ENCODE measurements around the gene RUNDC1.

DNA sequence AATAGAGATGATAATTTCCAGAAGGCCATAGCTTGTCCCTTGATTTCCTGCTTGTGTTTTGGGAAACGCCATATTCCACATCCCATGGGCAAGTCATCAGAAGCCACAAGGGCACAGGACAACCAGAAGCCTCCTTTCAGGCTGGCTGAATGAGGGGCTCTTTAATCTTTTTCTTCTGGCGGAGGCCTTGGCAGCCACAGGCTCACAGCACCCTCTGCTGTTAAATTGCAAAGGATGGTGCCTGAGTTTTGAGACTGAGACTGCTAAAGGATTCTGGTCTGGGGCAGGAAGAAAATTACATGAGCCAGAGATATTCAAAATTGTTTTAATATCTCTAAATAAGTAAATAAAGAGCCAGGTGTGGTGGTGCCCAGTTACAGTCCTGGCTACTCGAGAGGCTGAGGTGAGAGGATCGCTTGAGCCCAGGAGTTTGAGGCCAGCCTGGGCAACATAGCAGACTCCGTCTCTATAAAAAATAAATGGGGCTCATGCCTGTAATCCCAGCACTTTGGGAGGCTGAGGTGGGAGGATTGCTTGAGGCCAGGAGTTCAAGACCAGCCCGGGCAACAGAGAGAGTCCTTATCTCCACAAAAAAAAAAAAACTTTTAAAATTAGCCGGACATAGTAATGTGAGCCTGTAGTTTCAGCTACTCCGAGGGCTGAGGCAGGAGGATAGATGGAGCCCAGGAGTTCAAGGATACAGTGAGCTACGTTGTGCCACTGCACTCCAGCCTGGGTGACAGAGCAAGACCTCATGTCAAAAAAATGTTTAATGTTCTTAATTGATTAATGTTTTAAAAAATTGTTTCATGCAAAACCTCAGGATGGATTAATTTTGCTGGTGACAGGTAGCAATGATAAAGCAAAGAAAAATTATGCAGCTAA is 42.4 kb upstream of the RUNDC1 start:
- TF ChIP-seq EZH2 (IDR thresholded peaks at IDR 0.05) (no peak), POLR2AphosphoS5 (IDR thresholded peaks at IDR 0.05; ENCODE audit: borderline replicate concordance, low read depth, low read length) (no peak)
